Activated naive CD8-positive, alpha-beta T cell treated with anti-CD3 and anti-CD28 coated beads, Interleukin-2, amount 50 U/mL, for 24 hours (primary cell): ENCODE data around the gene SYNPO2L.
"Not testable (repeated sequence)": the region's sequence is repeated elsewhere in the genome, so short reads cannot be mapped to it uniquely, and the experiment has no call there.

Source experiments
- ATAC-seq: fragments of 150-1000 bp; cut with Tn5 transposase; one replicate; pipeline ENCODE4 v1.10.0; 2021
- DNase-seq: peaks from one replicate; pipeline ENCODE4 v3.0.0; 2021
- H3K27ac Mint-ChIP-seq: one replicate; pipeline ENCODE4 v1.8.0; 2021; ENCODE audit warnings: mild to moderate bottlenecking, mixed read lengths
- H3K27me3 Mint-ChIP-seq: one replicate; pipeline ENCODE4 v1.8.0; 2021; ENCODE audit warnings: mixed read lengths
- H3K36me3 Mint-ChIP-seq: one replicate; pipeline ENCODE4 v1.8.0; 2021; ENCODE audit warnings: low read depth, mixed read lengths
- H3K4me1 Mint-ChIP-seq: one replicate; pipeline ENCODE4 v1.8.0; 2021; ENCODE audit warnings: mixed read lengths
- H3K4me3 Mint-ChIP-seq: one replicate; pipeline ENCODE4 v1.8.0; 2021; ENCODE audit warnings: mild to moderate bottlenecking, moderate library complexity, mixed read lengths
- H3K9me3 Mint-ChIP-seq: one replicate; pipeline ENCODE4 v1.8.0; 2021; ENCODE audit warnings: mixed read lengths

SYNPO2L gene, protein sequence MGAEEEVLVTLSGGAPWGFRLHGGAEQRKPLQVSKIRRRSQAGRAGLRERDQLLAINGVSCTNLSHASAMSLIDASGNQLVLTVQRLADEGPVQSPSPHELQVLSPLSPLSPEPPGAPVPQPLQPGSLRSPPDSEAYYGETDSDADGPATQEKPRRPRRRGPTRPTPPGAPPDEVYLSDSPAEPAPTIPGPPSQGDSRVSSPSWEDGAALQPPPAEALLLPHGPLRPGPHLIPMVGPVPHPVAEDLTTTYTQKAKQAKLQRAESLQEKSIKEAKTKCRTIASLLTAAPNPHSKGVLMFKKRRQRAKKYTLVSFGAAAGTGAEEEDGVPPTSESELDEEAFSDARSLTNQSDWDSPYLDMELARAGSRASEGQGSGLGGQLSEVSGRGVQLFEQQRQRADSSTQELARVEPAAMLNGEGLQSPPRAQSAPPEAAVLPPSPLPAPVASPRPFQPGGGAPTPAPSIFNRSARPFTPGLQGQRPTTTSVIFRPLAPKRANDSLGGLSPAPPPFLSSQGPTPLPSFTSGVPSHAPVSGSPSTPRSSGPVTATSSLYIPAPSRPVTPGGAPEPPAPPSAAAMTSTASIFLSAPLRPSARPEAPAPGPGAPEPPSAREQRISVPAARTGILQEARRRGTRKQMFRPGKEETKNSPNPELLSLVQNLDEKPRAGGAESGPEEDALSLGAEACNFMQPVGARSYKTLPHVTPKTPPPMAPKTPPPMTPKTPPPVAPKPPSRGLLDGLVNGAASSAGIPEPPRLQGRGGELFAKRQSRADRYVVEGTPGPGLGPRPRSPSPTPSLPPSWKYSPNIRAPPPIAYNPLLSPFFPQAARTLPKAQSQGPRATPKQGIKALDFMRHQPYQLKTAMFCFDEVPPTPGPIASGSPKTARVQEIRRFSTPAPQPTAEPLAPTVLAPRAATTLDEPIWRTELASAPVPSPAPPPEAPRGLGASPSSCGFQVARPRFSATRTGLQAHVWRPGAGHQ

DNA sequence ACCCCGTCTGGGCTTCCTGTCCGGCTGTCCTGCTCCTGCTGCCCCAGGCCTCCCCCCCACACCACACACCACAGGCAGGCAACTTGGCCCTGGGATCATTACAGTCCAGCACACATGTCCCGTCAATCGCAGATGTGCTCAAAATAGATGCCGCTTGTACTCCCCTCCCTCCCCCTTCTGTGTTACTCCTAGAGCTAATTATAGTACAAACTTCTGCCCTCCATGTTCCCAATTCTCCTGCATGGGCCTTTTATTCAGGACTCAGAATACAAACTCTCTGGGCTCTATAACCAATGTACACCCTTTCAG, at the start of gene SYNPO2L:
TSS of gene SYNPO2L (minus strand) at position 40 of the 309 bp plus-strand sequence. CDS start 107 bp downstream, outside the sequence.
- Mint-ChIP-seq H3K9me3 (no peaks in the 10 kb centered on the region), H3K4me3 (no peak within 1 kb of the TSS), H3K36me3 (no peaks in the 10 kb centered on the region), H3K27me3 (no peaks in the 10 kb centered on the region), H3K4me1 (peaks cover 10% of the 10 kb centered on the region), H3K27ac (no peak within 1 kb of the TSS)
- ATAC-seq (no peak), DNase-seq (no peak)

DNA sequence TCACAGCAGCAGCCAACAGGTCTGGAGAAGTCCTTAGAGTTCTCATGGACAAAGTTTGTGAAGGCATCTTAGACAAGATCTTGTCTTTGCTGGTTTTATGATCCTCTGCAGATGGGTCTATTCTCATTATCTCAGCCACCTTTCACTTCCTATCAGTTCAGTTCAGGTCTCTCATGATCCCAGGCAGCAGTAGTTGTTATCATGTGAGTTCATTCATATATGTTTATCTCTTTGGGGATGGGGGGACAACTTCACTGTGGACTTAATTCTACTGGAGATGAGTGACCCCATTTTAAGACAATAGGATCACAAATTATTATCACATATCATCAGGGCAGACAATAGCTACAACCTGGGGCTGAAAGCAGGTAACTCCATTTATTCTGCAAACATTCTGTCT, 48.1 kb upstream of the SYNPO2L start:
- H3K4me3 Mint-ChIP-seq, ATAC-seq, H3K27ac Mint-ChIP-seq, H3K9me3 Mint-ChIP-seq, H3K27me3 Mint-ChIP-seq, DNase-seq: not testable (repeated sequence)
- Mint-ChIP-seq H3K4me1 (peaks cover 30% of the 10 kb centered on the region), H3K36me3 (peaks cover 25% of the 10 kb centered on the region)

DNA sequence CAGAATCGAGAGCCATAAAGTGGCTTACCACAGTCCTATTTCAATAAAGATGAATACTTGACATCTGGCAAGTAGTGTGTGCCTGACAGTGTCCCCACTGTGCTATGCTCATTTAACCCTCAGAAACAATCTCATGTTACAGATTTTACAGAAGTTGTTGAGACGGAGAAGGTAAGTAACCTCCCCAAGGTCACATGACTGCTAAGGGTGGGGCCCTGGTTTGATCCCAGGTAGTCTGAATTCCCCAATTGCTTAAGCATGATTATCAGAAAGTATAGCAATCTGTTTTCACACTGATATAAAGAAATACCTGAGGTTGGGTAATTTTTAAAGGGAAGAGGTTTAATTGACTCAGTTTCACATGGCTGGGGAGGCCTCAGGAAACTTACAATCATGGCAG, 43.0 kb upstream of the SYNPO2L start:
- not testable (repeated sequence) for ATAC-seq, H3K4me3 Mint-ChIP-seq, H3K9me3 Mint-ChIP-seq, H3K27me3 Mint-ChIP-seq, H3K27ac Mint-ChIP-seq, H3K4me1 Mint-ChIP-seq, DNase-seq
- peaks cover 18% of the 10 kb centered on the region for H3K36me3 Mint-ChIP-seq

DNA sequence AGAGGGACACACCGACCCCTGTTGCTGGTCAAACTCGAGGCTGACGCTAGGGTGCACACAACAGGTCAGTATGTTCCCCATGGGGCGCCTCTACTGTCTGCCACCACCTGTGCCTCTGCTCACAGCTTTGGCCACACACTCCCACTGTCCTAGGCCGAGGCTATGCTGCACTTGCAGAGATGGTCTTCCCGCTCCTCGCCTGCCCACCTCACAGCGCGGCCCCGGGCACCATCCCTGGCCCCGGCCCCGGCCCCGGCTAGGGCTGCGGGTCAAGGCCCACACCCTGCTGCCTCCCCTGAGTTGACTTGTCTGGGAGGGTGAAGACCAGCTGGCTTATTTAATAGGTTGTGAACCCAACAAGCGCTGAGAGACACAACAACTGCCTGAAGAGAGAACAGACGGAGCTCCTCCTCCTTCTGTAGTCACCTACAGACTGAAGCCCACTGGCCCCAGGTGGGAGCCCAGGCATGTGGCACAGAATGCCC, 41.9 kb upstream of the SYNPO2L start, which contains the start of gene AGAP5:
TSS of gene AGAP5 (minus strand) at position 435 of the 485 bp plus-strand sequence. CDS start at position 81, 354 bp downstream.
- H3K9me3 Mint-ChIP-seq, DNase-seq, ATAC-seq, H3K4me3 Mint-ChIP-seq, H3K27me3 Mint-ChIP-seq, H3K27ac Mint-ChIP-seq, H3K4me1 Mint-ChIP-seq: not testable (repeated sequence)
- peaks cover 14% of the 10 kb centered on the region for H3K36me3 Mint-ChIP-seq

DNA sequence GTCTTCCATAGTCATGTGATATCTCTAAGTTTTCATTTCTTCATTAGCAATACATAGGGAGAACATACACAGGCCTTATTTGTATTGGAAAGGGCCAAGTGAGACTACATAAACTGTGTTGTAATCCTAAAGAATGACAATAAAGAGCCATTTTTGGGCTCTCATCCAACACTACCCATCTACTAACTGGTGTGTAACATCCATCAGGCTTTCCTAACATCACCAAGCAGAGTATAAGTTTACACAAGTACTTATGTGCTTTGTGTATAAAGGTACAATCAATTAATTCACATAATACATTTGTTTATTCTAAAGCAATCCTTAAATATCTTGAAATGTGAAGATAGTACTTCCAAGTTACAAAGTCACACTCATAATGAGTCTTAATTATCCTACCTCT, 39.5 kb upstream of the SYNPO2L start:
- ATAC-seq, H3K36me3 Mint-ChIP-seq, H3K4me1 Mint-ChIP-seq, H3K9me3 Mint-ChIP-seq, H3K27me3 Mint-ChIP-seq, H3K4me3 Mint-ChIP-seq, DNase-seq, H3K27ac Mint-ChIP-seq: not testable (repeated sequence)

DNA sequence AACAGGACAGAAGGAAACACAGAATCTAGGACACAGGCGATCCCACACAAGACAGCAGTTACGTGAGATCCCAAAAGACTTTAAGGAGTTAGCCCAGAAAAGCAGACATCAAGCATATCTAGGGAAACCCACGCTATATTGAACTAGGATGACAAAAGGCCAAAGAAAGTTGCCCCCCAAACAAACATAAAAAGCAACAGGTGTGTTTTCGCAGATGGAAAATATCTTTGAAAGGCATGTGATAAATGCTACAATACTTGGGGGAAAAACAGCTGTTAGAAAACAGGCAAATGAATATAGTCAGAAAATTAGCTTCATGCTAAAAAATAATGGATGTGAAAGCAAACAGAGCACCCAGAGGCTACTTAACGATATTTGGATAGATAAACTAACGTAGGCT, 34.9 kb upstream of the SYNPO2L start:
- H3K27ac Mint-ChIP-seq, DNase-seq, H3K9me3 Mint-ChIP-seq, ATAC-seq, H3K4me1 Mint-ChIP-seq, H3K27me3 Mint-ChIP-seq, H3K4me3 Mint-ChIP-seq: not testable (repeated sequence)
- peaks cover 11% of the 10 kb centered on the region for H3K36me3 Mint-ChIP-seq

DNA sequence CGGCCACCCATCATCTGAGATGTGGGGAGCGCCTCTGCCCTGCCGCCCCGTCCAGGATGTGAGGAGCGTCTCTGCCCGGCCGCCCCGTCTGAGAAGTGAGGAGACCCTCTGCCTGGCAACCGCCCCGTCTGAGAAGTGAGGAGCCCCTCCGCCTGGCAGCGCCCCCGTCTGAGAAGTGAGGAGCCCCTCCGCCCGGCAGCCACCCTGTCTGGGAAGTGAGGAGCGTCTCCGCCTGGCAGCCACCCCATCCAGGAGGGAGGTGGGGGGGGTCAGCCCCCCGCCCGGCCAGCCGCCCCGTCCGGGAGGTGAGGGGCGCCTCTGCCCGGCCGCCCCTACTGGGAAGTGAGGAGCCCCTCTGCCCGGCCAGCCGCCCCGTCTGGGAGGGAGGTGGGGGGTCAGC, 33.8 kb upstream of the SYNPO2L start:
- H3K36me3 Mint-ChIP-seq, result peaks cover 12% of the 10 kb centered on the region
- ATAC-seq, H3K27ac Mint-ChIP-seq: not testable (repeated sequence)

DNA sequence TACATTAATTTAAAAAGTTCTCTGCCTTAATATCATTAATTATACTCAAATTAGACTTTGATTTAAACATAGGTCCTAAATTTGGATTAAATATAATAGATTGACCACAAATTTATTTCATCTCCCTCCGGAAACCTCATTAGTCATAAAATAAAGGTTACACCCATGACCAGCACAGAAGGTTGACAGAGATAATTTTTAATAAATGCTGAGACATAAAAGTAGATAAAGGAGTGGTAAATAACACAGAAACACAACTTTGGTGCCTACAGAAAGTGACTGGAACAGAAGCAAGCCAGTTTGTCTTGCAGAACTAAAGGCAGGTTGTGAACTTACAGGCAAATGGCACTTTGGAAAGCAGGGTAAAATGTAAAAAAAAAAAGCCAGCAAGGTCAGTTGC, 31.8 kb upstream of the SYNPO2L start:
- H3K4me3 Mint-ChIP-seq, H3K27ac Mint-ChIP-seq, ATAC-seq, DNase-seq, H3K27me3 Mint-ChIP-seq, H3K9me3 Mint-ChIP-seq, H3K4me1 Mint-ChIP-seq: not testable (repeated sequence)
- peaks cover 12% of the 10 kb centered on the region for H3K36me3 Mint-ChIP-seq

More for the DNA sequence above, 33.8 kb upstream of the SYNPO2L start:
- not testable (repeated sequence) for H3K4me3 Mint-ChIP-seq, H3K9me3 Mint-ChIP-seq, H3K27me3 Mint-ChIP-seq, DNase-seq, H3K4me1 Mint-ChIP-seq

DNA sequence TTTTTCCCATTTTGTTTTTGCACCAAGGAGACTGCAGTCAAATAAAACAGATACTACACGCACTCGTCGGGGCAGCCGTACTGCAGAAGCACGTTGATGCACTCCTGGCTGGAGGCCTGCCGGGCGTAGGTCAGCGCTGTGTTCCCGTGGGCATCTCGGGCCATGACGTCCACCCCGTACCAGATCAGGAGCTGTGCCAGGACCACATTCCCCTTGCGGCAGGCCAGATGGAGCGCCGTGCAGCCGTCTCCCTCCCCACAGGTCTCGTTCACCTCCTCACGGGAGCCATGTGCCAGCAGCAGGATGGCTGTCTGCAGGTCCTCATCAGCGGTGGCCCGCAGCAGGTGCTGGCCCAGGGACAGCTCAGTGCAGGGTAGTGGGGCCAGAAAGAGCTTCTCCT, 18.7 kb upstream of the SYNPO2L start:
- ATAC-seq, H3K36me3 Mint-ChIP-seq, DNase-seq, H3K27me3 Mint-ChIP-seq, H3K27ac Mint-ChIP-seq, H3K4me3 Mint-ChIP-seq, H3K9me3 Mint-ChIP-seq, H3K4me1 Mint-ChIP-seq: not testable (repeated sequence)

DNA sequence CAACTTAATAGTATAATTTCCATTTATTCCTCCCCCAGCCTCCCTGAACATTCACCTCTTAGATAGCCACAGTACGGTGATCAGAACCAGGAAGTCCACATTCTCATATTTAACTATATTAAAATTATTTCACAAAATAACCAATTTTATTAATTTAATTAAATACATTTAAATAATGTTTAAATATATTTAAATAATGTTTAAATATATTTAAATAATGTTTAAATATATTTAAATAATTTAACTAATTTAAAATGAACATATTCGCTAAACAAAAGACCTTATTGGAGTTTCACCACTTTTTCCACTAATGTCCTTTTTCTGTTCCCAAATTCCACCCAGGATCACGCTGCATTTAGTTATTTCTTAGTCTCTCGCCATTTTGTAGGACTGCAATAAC, 12.5 kb upstream of the SYNPO2L start:
- ATAC-seq, H3K4me3 Mint-ChIP-seq, H3K27ac Mint-ChIP-seq, H3K27me3 Mint-ChIP-seq, DNase-seq, H3K9me3 Mint-ChIP-seq, H3K4me1 Mint-ChIP-seq, H3K36me3 Mint-ChIP-seq: not testable (repeated sequence)

DNA sequence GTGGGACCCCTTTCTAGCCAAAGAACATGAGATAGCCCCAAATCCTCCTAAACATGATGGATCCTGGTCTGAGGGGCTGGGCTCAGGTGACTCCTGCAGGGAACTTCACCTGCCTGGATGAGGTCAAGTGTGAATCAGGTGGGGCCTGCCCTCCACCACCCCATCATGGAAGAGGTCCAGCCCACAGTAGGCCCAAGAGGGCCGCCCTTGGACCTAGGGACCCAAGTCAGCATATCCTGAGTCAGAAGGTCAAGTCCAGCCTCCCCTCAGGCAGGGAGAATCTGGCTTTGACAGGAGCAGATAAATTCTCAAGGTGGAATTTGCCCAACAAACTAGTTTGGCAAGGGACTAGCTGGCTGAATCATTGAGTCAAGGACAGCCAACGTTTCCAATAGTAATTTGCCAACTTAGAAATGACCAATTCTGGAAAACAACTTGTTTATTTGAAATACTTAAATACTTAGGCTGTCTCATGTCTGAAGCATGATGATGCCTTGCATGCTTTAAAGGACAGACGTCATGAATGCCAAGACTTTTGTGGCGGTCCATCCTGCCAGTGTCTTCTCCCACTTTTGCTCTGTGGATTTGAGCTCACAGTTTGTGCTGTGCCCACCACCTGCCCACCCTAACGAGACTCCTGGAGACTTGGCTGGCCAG, 10.5 kb upstream of the SYNPO2L start:
- H3K27ac Mint-ChIP-seq, H3K4me1 Mint-ChIP-seq, H3K4me3 Mint-ChIP-seq, H3K36me3 Mint-ChIP-seq, H3K27me3 Mint-ChIP-seq, DNase-seq, ATAC-seq, H3K9me3 Mint-ChIP-seq: not testable (repeated sequence)

DNA sequence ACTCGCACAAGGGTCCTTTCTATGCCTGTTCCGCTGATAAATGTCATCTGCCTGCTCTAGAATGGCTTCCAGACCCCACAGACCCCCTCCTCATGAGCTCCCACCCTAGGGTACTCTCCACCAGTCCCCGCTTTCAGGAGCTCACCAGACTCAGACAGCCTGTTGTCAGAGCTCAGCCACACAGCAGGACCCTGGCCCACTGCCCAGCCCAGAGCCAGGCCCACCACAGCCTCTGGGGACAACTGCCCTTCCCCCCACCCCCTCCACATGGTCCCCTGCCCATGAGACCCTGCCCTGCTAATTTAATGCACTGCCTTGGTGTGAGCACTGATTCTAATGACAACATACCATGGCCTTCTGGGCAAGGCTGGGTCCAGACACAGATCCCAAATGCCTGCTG, 9.8 kb upstream of the SYNPO2L start:
- not testable (repeated sequence) for H3K9me3 Mint-ChIP-seq, DNase-seq, H3K4me1 Mint-ChIP-seq, ATAC-seq, H3K27ac Mint-ChIP-seq, H3K27me3 Mint-ChIP-seq, H3K36me3 Mint-ChIP-seq, H3K4me3 Mint-ChIP-seq

DNA sequence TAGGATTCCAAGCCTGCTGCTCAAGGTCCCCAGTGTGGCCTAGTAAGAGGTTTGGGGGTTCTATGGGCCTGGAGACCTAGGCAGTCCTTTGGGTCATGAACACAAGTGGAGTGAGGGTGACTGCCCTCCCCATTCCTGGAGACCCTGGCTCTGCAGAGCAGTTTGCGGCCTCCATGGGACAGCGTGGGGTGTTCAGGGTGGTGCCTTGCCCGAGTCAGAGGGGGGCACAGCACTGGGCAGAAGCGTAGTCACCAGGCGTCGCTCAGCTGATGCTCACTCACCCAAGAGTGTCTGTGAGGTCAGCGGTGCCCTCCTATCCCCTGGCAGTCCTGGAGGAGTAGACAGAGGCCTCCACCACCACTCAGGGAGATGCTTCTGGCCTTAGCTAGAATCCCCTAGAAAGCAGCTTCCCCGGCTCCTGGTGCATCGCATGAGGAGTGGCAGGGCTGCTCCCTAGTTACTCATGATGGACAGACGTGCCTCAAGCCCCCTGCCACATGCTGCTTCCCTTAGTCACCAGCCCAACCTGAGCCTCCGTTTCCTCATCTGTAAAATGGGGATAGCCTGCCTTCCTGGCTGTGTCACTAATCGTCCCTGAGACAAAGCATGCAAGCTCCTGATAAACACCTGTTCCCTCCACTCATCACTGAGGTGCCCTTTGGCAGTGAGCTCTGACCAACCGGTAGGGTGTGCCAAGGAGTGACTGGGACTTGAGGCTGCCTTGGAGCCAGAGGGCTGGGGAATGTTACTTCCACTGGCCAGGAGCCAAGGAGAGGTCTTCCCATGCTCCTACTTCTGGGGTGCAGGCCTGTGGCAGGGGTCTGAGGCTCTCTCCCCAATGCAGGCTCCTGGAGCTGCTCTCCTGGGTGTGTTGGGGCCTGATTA, 8.6 kb upstream of the SYNPO2L start:
- not testable (repeated sequence) for H3K36me3 Mint-ChIP-seq, DNase-seq, H3K9me3 Mint-ChIP-seq, H3K27ac Mint-ChIP-seq, H3K4me1 Mint-ChIP-seq, ATAC-seq, H3K4me3 Mint-ChIP-seq, H3K27me3 Mint-ChIP-seq

DNA sequence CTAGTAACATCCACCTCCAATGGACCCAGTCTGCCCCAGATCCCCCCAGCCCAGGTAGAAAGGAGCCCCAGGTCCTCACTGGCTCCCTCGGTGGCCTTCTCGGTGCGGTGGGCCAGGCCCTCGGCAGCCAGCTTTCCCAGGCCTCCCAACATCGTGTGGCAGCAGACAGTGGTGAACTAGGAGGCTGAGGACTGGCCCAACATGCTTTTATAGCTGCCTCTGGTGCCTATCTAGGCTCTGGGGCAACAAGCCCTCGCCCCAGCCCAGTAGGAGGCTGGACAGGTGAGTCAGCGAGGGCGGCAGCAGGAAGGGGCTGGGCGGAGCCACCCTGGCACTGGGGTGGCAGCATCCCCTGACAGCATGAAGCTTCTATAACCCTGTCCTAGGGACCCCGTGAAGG, 7.8 kb upstream of the SYNPO2L start:
- not testable (repeated sequence) for H3K4me1 Mint-ChIP-seq, DNase-seq, H3K9me3 Mint-ChIP-seq, ATAC-seq, H3K36me3 Mint-ChIP-seq, H3K27ac Mint-ChIP-seq, H3K4me3 Mint-ChIP-seq, H3K27me3 Mint-ChIP-seq
